Prostate gland (tissue), 2 donors: ENCODE results near the gene ENHO.

Experiments used
- CTCF ChIP-seq, 4 experiments: fragments of 200-600 bp in 2 of 4; fragments of 450-650 bp in 2 of 4; sonication (generic) in 2 of 4; IDR thresholded peaks; 1 replicate in 3 of 4; 2 replicates in 1 of 4; pipeline ENCODE4 v1.5.1; 2016 to 2019; ENCODE audit warnings: antibody characterized with exemption in 4 of 4, mild to moderate bottlenecking in 2 of 4, moderate library complexity in 2 of 4
- POLR2A ChIP-seq: fragments of 450-650 bp; IDR thresholded peaks from one replicate; pipeline ENCODE4 v1.6.1; 2016; ENCODE audit warnings: antibody characterized with exemption, mild to moderate bottlenecking
- POLR2AphosphoS5 ChIP-seq: sonication (generic); formaldehyde crosslinking; IDR thresholded peaks from one replicate; pipeline ENCODE4 v1.6.1; 2017; ENCODE audit warnings: antibody characterized with exemption

DNA sequence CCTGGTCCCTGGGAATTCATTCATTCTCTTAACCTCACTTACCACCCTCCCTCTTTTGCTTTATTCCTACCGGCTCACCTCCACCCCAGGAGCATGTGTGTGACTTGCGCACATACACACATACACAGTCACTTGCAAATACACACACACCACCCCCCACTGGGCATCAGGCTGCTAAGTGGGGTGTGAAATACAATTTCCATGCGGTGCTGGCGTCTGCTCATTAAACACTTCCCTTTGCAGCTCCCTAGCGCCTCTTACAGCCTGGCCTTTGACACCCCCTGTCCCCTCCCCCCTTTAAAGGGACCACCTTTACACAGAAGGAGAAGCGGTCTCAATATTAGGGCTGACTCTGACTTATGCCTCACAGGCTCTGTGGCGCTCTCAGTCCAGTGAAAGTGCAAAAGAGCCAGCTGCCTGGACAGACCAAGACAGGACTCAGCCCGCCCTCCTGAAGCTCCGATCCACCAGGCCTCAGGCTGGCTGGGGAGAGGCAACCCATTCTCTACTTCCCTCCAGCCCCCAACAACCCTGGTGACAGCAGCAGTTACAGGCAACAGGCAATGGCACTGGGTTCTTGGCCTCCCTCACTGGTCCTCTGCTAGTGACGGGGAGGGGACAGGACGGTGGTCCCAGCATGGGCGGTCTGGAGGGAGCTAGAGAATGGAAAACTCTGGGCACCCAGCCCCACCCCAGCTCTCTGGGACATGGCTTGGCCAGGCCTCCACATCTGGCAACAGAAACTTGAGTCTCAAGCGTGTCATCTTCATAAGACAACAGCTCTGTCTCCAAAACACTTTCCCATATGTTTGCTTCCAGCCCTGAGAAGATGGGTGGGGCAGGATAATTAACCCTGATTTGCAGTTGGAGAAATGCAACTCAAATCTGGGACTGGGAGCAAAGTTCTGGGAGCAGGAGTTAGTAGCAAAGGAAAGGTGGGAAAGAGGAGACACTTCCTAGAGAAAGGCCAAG lies 12.0 kb downstream of the ENHO start:
- TF ChIP-seq CTCF (IDR thresholded peaks at IDR 0.05) (no peak), POLR2A (no peak), POLR2AphosphoS5 (no peak)
